Breast epithelium (tissue), 3 donors: ENCODE measurements around the gene CCDC6.

Experiments used
- POLR2A ChIP-seq: fragments of 450-650 bp; IDR thresholded peaks from one replicate; pipeline ENCODE4 v1.6.1; 2016; ENCODE audit warnings: antibody characterized with exemption, mild to moderate bottlenecking, moderate library complexity
- TF ChIP-seq, protein P1 (sequence below), 3 donors: fragments of 450-650 bp; IDR thresholded peaks; one replicate each; pipeline ENCODE4 v1.5.1; 2016 to 2017; ENCODE audit warnings: antibody characterized with exemption in 3 of 3, mild to moderate bottlenecking in 3 of 3, moderate library complexity in 3 of 3

DNA sequence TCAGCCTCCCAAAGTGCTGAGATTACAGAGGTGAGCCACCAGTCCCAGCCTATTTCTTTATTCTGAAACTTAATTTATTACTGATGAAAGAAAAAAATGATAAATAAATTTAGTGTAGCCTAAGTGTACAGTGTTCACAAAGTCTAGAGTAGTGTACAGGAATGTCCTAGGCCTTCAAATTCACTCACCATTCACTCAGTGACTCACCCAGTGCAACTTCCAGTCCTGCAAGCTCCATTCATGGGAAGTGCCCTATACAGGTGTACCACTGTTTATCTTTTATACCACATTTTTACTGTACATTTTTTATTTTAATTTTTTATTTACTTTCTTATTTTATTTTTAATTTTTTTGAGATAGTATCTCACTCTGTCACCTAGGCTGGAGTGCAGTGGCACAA lies 165.3 kb downstream of the CCDC6 start:
- TF ChIP-seq POLR2A = no peak
- TF ChIP-seq, protein P1, sequence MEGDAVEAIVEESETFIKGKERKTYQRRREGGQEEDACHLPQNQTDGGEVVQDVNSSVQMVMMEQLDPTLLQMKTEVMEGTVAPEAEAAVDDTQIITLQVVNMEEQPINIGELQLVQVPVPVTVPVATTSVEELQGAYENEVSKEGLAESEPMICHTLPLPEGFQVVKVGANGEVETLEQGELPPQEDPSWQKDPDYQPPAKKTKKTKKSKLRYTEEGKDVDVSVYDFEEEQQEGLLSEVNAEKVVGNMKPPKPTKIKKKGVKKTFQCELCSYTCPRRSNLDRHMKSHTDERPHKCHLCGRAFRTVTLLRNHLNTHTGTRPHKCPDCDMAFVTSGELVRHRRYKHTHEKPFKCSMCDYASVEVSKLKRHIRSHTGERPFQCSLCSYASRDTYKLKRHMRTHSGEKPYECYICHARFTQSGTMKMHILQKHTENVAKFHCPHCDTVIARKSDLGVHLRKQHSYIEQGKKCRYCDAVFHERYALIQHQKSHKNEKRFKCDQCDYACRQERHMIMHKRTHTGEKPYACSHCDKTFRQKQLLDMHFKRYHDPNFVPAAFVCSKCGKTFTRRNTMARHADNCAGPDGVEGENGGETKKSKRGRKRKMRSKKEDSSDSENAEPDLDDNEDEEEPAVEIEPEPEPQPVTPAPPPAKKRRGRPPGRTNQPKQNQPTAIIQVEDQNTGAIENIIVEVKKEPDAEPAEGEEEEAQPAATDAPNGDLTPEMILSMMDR (IDR thresholded peaks at IDR 0.05) = no peak
